HG03469 (cell line): ENCODE data around the gene MCF2.
"Not testable (repeated sequence)": the region's sequence is repeated elsewhere in the genome, so short reads cannot be mapped to it uniquely, and the experiment has no call there.

Source experiments
- ATAC-seq: cut with Tn5 transposase; IDR thresholded peaks from one replicate; pipeline ENCODE4 v1.9.1; 2021; ENCODE audit warnings: mild to moderate bottlenecking, moderate library complexity, moderate number of reproducible peaks; ENCODE audit not compliant: unreplicated experiment

MCF2 gene

GRCh38 chrX:139708067-139708466, at the start of gene MCF2:
Gene MCF2, minus strand, starts transcription at chrX:139708167. Its CDS starts 56,423 bp downstream, at chrX:139651744.
- ATAC-seq, result no peak

GRCh38 chrX:139751053-139751452, 43.1 kb upstream of the MCF2 start:
- ATAC-seq, result no peak

GRCh38 chrX:139750390-139750789, 42.4 kb upstream of the MCF2 start:
- ATAC-seq, result no peak

- peak; percentile 92 for ATAC-seq
Observed at GRCh38 chrX:139739138-139739537, 31.2 kb upstream of the MCF2 start.

- ATAC-seq, result peak; percentile 45
Observed at GRCh38 chrX:139738581-139738980, 30.6 kb upstream of the MCF2 start.

GRCh38 chrX:139736151-139736550, 28.2 kb upstream of the MCF2 start:
- no peak for ATAC-seq

GRCh38 chrX:139734996-139735395, 27.0 kb upstream of the MCF2 start:
- ATAC-seq, result no peak

- peak; percentile 95 for ATAC-seq
Observed at GRCh38 chrX:139725720-139726119, 17.8 kb upstream of the MCF2 start.

- no peak for ATAC-seq
Observed at GRCh38 chrX:139724626-139725025, 16.7 kb upstream of the MCF2 start.

- no peak for ATAC-seq
Observed at GRCh38 chrX:139720979-139721378, 13.0 kb upstream of the MCF2 start.

GRCh38 chrX:139720136-139720535, 12.2 kb upstream of the MCF2 start:
- ATAC-seq, result no peak

GRCh38 chrX:139702658-139703057, 5.3 kb downstream of the MCF2 start:
- no peak for ATAC-seq

- no peak for ATAC-seq
Observed at GRCh38 chrX:139692908-139693307, 15.1 kb downstream of the MCF2 start.

GRCh38 chrX:139692506-139692849, 15.5 kb downstream of the MCF2 start:
- ATAC-seq, result no peak

- no peak for ATAC-seq
Observed at GRCh38 chrX:139691843-139692505, 16.0 kb downstream of the MCF2 start.

GRCh38 chrX:139691493-139691842, 16.5 kb downstream of the MCF2 start:
- no peak for ATAC-seq

- not testable (repeated sequence) for ATAC-seq
Observed at GRCh38 chrX:139685175-139685574, 22.8 kb downstream of the MCF2 start.

GRCh38 chrX:139680356-139680755, 27.6 kb downstream of the MCF2 start:
- ATAC-seq, result no peak

GRCh38 chrX:139647597-139647996, 60.4 kb downstream of the MCF2 start:
- ATAC-seq, result peak; percentile 76

GRCh38 chrX:139642241-139642927, 65.6 kb downstream of the MCF2 start:
- ATAC-seq, result no peak

GRCh38 chrX:139640259-139640658, 67.7 kb downstream of the MCF2 start:
- ATAC-seq, result no peak

- no peak for ATAC-seq
Observed at GRCh38 chrX:139639253-139639652, 68.7 kb downstream of the MCF2 start.

GRCh38 chrX:139600105-139600504, 107.9 kb downstream of the MCF2 start:
- no peak for ATAC-seq
